Measurements from ENCODE around the gene PPP1R37. TPM values are rescaled to one million over a fixed set of nuclear protein-coding genes. Genes with fewer than 3 reads are reported as not detected.

Gene PPP1R37
- total RNA-seq, 1 experiment from 2014 or later = 46.2 TPM

DNA sequence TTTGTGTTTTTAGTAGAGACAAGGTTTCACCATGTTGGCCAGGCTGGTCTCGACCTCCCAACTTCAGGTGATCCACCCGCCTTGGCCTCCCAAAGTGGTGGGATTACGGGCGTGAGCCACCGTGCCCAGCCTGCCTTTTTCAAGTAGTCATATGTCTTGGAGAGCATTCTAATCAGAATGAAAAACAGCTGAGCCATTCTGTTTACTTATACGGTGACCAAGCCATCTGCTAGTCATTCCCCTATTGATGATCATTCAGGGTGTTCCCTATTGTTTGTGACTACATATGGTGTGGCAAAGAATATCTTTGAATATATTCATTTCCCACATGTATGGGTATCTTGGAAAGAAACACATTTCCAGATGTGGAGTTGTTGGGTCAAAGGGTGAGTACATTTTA, 102.8 kb downstream of the PPP1R37 start:
- DNase-seq (ENCODE audit: low read depth) = peak; percentile 24

Other genes with a start within 250 kb of the PPP1R37 start
- 68.4 and 79.6 TPM in 2 replicates for gene NECTIN2, start 246.9 kb upstream of the PPP1R37 start, total RNA-seq (2014; rRNA removed)
- gene TOMM40, start 201.9 kb upstream of the PPP1R37 start, total RNA-seq (2014; rRNA removed) = 154 and 190 TPM in 2 replicates
- gene APOE, start 187.4 kb upstream of the PPP1R37 start, total RNA-seq (2014; rRNA removed) = 25.3 and 84.6 TPM in 2 replicates
- gene APOC1, start 178.6 kb upstream of the PPP1R37 start, total RNA-seq (2014; rRNA removed) = 2.5 and 5.1 TPM in 2 replicates
- not detected in 2 replicates for gene APOC4, start 150.9 kb upstream of the PPP1R37 start, total RNA-seq (2014; rRNA removed)
- gene APOC2, start 147.1 kb upstream of the PPP1R37 start, total RNA-seq (2014; rRNA removed) = not detected in 2 replicates
- 48.3 and 58.2 TPM in 2 replicates for gene CLPTM1, start 137.8 kb upstream of the PPP1R37 start, total RNA-seq (2014; rRNA removed)
- 4.1 and 4.5 TPM in 2 replicates for gene RELB, start 91.7 kb upstream of the PPP1R37 start, total RNA-seq (2014; rRNA removed)
- gene CLASRP, start 54.1 kb upstream of the PPP1R37 start, total RNA-seq (2014; rRNA removed) = 76.0 and 89.8 TPM in 2 replicates
- not detected in 2 replicates for gene ZNF296, start 16.7 kb upstream of the PPP1R37 start, total RNA-seq (2014; rRNA removed)
- 27.6 and 44.9 TPM in 2 replicates for gene GEMIN7, start 13.9 kb upstream of the PPP1R37 start, total RNA-seq (2014; rRNA removed)
- gene NKPD1, start 67.8 kb downstream of the PPP1R37 start, total RNA-seq (2014; rRNA removed) = 0.06 TPM in 1 of 2 replicates, not detected in the other
- 5.3 and 10.4 TPM in 2 replicates for gene TRAPPC6A, start 85.1 kb downstream of the PPP1R37 start, total RNA-seq (2014; rRNA removed)
- gene BLOC1S3, start 85.6 kb downstream of the PPP1R37 start, total RNA-seq (2014; rRNA removed) = 5.9 and 7.1 TPM in 2 replicates
- not detected in 2 replicates for gene EXOC3L2, start 152.2 kb downstream of the PPP1R37 start, total RNA-seq (2014; rRNA removed)
- gene MARK4, start 158.1 kb downstream of the PPP1R37 start, total RNA-seq (2014; rRNA removed) = 11.0 and 15.5 TPM in 2 replicates
- gene CKM, start 229.7 kb downstream of the PPP1R37 start, total RNA-seq (2014; rRNA removed) = not detected in 2 replicates
- not detected in 2 replicates for gene KLC3, start 247.6 kb downstream of the PPP1R37 start, total RNA-seq (2014; rRNA removed)

Data from LHCN-M2 (cell line).